Liver (tissue), 9 donors: Measurements from ENCODE around the gene HOXC6. TPM values are rescaled to one million over a fixed set of nuclear protein-coding genes. Genes with fewer than 3 reads are reported as not detected.

Source experiments
- DNase-seq: peaks from one replicate; pipeline ENCODE4 v3.0.0-alpha.2; 2017; ENCODE audit warnings: low spot score
- H3K27ac ChIP-seq, 2 donors: one replicate each; pipeline ENCODE4 v1.7.0; 2013; ENCODE audit warnings: inconsistent platforms in 2 of 2, low read length in 2 of 2, control low read depth in 1 of 2, low read depth in 1 of 2, mild to moderate bottlenecking in 1 of 2
- H3K27me3 ChIP-seq, 4 donors: one replicate each; pipeline versions ENCODE4 v1.6.1 to v1.7.0; 2013; ENCODE audit warnings: low read length in 3 of 4, inconsistent platforms in 1 of 4, mild to moderate bottlenecking in 1 of 4, moderate library complexity in 1 of 4; ENCODE audit not compliant: control insufficient read depth in 4 of 4, insufficient read depth in 4 of 4
- H3K36me3 ChIP-seq, 4 donors: one replicate each; pipeline versions ENCODE4 v1.6.1 to v1.7.0; 2013; ENCODE audit warnings: low read length in 3 of 4, mild to moderate bottlenecking in 3 of 4, low read depth in 1 of 4, moderate library complexity in 1 of 4; ENCODE audit not compliant: control insufficient read depth in 4 of 4, insufficient read depth in 3 of 4
- H3K4me1 ChIP-seq, 4 donors: one replicate each; pipeline versions ENCODE4 v1.6.1 to v1.7.0; 2013; ENCODE audit warnings: low read length in 3 of 4, mild to moderate bottlenecking in 3 of 4, moderate library complexity in 1 of 4; ENCODE audit not compliant: control insufficient read depth in 4 of 4, insufficient read depth in 4 of 4
- H3K4me3 ChIP-seq, 3 donors: one replicate each; pipeline versions ENCODE4 v1.6.1 to v1.7.0; 2013; ENCODE audit warnings: low read length in 3 of 3, control low read depth in 1 of 3, low read depth in 1 of 3, mild to moderate bottlenecking in 1 of 3
- H3K9ac ChIP-seq, 2 donors: one replicate each; pipeline ENCODE4 v1.7.0; 2013; ENCODE audit warnings: low read length in 2 of 2, mild to moderate bottlenecking in 2 of 2, moderate library complexity in 2 of 2, control low read depth in 1 of 2, low read depth in 1 of 2
- H3K9me3 ChIP-seq, 4 donors: one replicate each; pipeline versions ENCODE4 v1.6.1 to v1.7.0; 2013; ENCODE audit warnings: low read length in 3 of 4; ENCODE audit not compliant: control insufficient read depth in 4 of 4
- ATF3 ChIP-seq: IDR thresholded peaks from 2 replicates; pipeline ENCODE4 v1.6.1; 2016; ENCODE audit warnings: antibody characterized with exemption
- CTCF ChIP-seq: fragments of 150-350 bp; IDR thresholded peaks from 2 replicates; pipeline ENCODE4 v1.5.1; 2017; ENCODE audit warnings: improper control_type of control experiment, low read depth, low read length; ENCODE audit not compliant: missing input control
- EGR1 ChIP-seq, 2 donors: IDR thresholded peaks; 2 replicates each; pipeline ENCODE4 v1.6.1; 2016 to 2018; ENCODE audit warnings: antibody characterized with exemption in 2 of 2, low read depth in 2 of 2
- FOXA2 ChIP-seq: IDR thresholded peaks from 2 replicates; pipeline ENCODE4 v1.6.1; 2016; ENCODE audit warnings: antibody characterized with exemption
- GABPA ChIP-seq, 2 donors: IDR thresholded peaks in 1 of 2; conservative IDR thresholded peaks in 1 of 2; 2 replicates each; pipeline ENCODE4 v1.6.1; 2016; ENCODE audit warnings: antibody characterized with exemption in 2 of 2, mild to moderate bottlenecking in 1 of 2, moderate library complexity in 1 of 2
- HNF4A ChIP-seq, 2 donors: conservative IDR thresholded peaks; 2 replicates each; pipeline ENCODE4 v1.6.1; 2016; ENCODE audit warnings: antibody characterized with exemption in 2 of 2, mild to moderate bottlenecking in 2 of 2
- JUND ChIP-seq, 2 donors: IDR thresholded peaks; 2 replicates each; pipeline ENCODE4 v1.6.1; 2016; ENCODE audit warnings: antibody characterized with exemption in 2 of 2
- MAX ChIP-seq: IDR thresholded peaks from 2 replicates; pipeline ENCODE4 v1.6.1; 2016; ENCODE audit warnings: antibody characterized with exemption
- NR2F2 ChIP-seq: IDR thresholded peaks from 2 replicates; pipeline ENCODE4 v1.6.1; 2016; ENCODE audit warnings: antibody characterized with exemption
- RAD21 ChIP-seq, 2 donors: IDR thresholded peaks; 2 replicates each; pipeline ENCODE4 v1.6.1; 2016; ENCODE audit warnings: antibody characterized with exemption in 2 of 2, mild to moderate bottlenecking in 2 of 2
- REST ChIP-seq: IDR thresholded peaks from 2 replicates; pipeline ENCODE4 v1.6.1; 2016; ENCODE audit warnings: antibody characterized with exemption, mild to moderate bottlenecking
- RXRA ChIP-seq, 2 donors: IDR thresholded peaks; 2 replicates each; pipeline ENCODE4 v1.6.1; 2017 to 2018; ENCODE audit warnings: antibody characterized with exemption in 2 of 2, mild to moderate bottlenecking in 1 of 2
- SP1 ChIP-seq: IDR thresholded peaks from 2 replicates; pipeline ENCODE4 v1.6.1; 2018; ENCODE audit warnings: antibody characterized with exemption, mild to moderate bottlenecking
- TAF1 ChIP-seq: conservative IDR thresholded peaks from 2 replicates; pipeline ENCODE4 v1.6.1; 2016; ENCODE audit warnings: antibody characterized with exemption, mild to moderate bottlenecking
- YY1 ChIP-seq: IDR thresholded peaks from 2 replicates; pipeline ENCODE4 v1.6.1; 2016; ENCODE audit warnings: antibody characterized with exemption, mild to moderate bottlenecking
- ZBTB33 ChIP-seq: IDR thresholded peaks from 2 replicates; pipeline ENCODE4 v1.6.1; 2016; ENCODE audit warnings: antibody characterized with exemption
- whole genome bisulfite sequencing: extraction: QIAGEN DNeasy Blood & Tissue Kit; methylation state at CpG from one replicate; pipeline ENCODE4 v1.1.7; 2013; 5-methylcytosine and 5-hydroxymethylcytosine counted together
- polyA plus RNA-seq, 2 donors: library from polyadenylated mRNA; stranded (reverse) in 1 of 2; unstranded in 1 of 2; fragments of 200-250 nt in 1 of 2; fragments of >200 nt in 1 of 2; fragmentation: Nextera tagmentation in 1 of 2; extraction: Ambion mirVana in 1 of 2; gene quantifications; one replicate each; pipeline versions ENCODE4 v1.2.1 to v1.2.3, GENCODE V29; 2013 to 2015
- total RNA-seq, 2 donors: library from RNA; depleted of rRNA; stranded (reverse); fragments of >200 nt; gene quantifications; one replicate each; pipeline ENCODE4 v1.2.3, GENCODE V29; 2014
- donor health status: healthy.
- donor health status: healthy.
- donor health status: healthy.
- donor health status: healthy.
- donor health status: healthy.

HOXC6 gene
- total and polyA plus RNA-seq, 4 donors = 0.33 TPM; not detected in 3

GRCh38 chr12:53987787-53988230 is 40.4 kb upstream of the HOXC6 start:
- no peak overlapping the region for H3K9ac ChIP-seq
- H3K9me3 ChIP-seq = peaks cover 0 to 7% (median 2%) of the 10 kb centered on the region in 4 donors
- H3K36me3 ChIP-seq = no peaks in the 10 kb centered on the region
- 30% methylated on average over 4 of the region's 4 CpGs for WGBS
- DNase-seq = no peak
- H3K4me1 ChIP-seq = peaks cover 3 to 14% (median 10%) of the 10 kb centered on the region in 4 donors
- peaks cover 15 to 37% (median 26%) of the 10 kb centered on the region in 4 donors for H3K27me3 ChIP-seq
- H3K27ac ChIP-seq = no peak overlapping the region
- H3K4me3 ChIP-seq = no peak overlapping the region
- TF ChIP-seq JUND (IDR thresholded peaks at IDR 0.05) = no peak
- TF ChIP-seq YY1 = no peak
- no peak for TF ChIP-seq ATF3
- TF ChIP-seq HNF4A (conservative IDR thresholded peaks at IDR 0.05) = no peak
- TF ChIP-seq REST = no peak
- no peak for TF ChIP-seq NR2F2
- no peak for TF ChIP-seq ZBTB33
- TF ChIP-seq TAF1 = no peak
- no peak for TF ChIP-seq EGR1 (IDR thresholded peaks at IDR 0.05; ENCODE audit: low read depth in 2 of 2)
- TF ChIP-seq CTCF = no peak
- TF ChIP-seq GABPA (IDR thresholded peaks at IDR 0.05 in 1 of 2, conservative IDR thresholded peaks at IDR 0.05 in 1 of 2) = no peak
- TF ChIP-seq RXRA (IDR thresholded peaks at IDR 0.05) = no peak
- TF ChIP-seq SP1 = no peak
- no peak for TF ChIP-seq FOXA2
- no peak for TF ChIP-seq RAD21 (IDR thresholded peaks at IDR 0.05)
- TF ChIP-seq MAX = no peak
